K562 (cell line): ENCODE data around the gene DHX38. TPM values are rescaled to one million over a fixed set of nuclear protein-coding genes. Genes with fewer than 3 reads are reported as not detected.
A peak's percentile ranks its signal among the peaks of the same experiment; 100 is the strongest.

Source experiments
- ATAC-seq: fragments of 200-7000 bp; cut with Tn5 transposase; 3 replicates; pipeline ENCODE4 v1.9.1; 2020; ENCODE audit warnings: moderate library complexity
- BruUV-seq: library from RNA; stranded (reverse); fragments of 400-500 nt; replicated peaks from 2 replicates; lab custom pipeline; 2021; lab: Mats Ljungman, UMichigan
- CTCF ChIA-PET: fragments of 300-600 bp; formaldehyde crosslinking; extraction: SDS; loops from one replicate; lab custom pipeline; 2021; ENCODE audit warnings: low intra/inter-chr PET ratio; lab: Yijun Ruan, JAX
- POLR2A ChIA-PET: fragments of 300-600, 350-650 bp; sonication (Branson Sonifier 250); formaldehyde crosslinking; extraction: SDS; loops from one replicate; lab custom pipeline; 2021; ENCODE audit warnings: antibody characterized with exemption, inconsistent platforms; lab: Yijun Ruan, JAX
- DNase-seq, 4 experiments: peaks; one replicate each; pipeline versions ENCODE4 v3.0.0 to v3.0.0-alpha.2; 2011 to 2018; ENCODE audit warnings: low spot score in 3 of 4, mixed read lengths in 3 of 4; ENCODE audit errors: extremely low read depth in 1 of 4
- FAIRE-seq: peaks from 2 replicates; lab custom pipeline; 2011; peaks lifted over from hg19 to GRCh38; lab: Jason Lieb, UNC
- H2AFZ ChIP-seq: 2 replicates; pipeline ENCODE4 v1.6.0; 2011; ENCODE audit warnings: low read depth, low read length, control low read depth, inconsistent platforms
- H3K27ac ChIP-seq: fragments of 200-600 bp; 3 replicates; pipeline ENCODE4 v1.8.0; 2011; ENCODE audit warnings: low read depth, mild to moderate bottlenecking, control low read depth, inconsistent platforms, low read length, moderate library complexity, mixed read lengths; ENCODE audit errors: extremely low read depth
- H3K27me3 ChIP-seq, 2 experiments: fragments of 300-600 bp in 1 of 2; 2 replicates in 1 of 2; 3 replicates in 1 of 2; pipeline versions ENCODE4 v1.6.0 to v1.8.0; 2011; ENCODE audit warnings: inconsistent platforms in 2 of 2, low read length in 2 of 2, mild to moderate bottlenecking in 1 of 2, mixed read lengths in 1 of 2, moderate library complexity in 1 of 2; ENCODE audit not compliant: control insufficient read depth in 2 of 2, insufficient read depth in 2 of 2
- H3K36me3 ChIP-seq: fragments of 300-600 bp; 3 replicates; pipeline ENCODE4 v1.8.0; 2011; ENCODE audit warnings: mild to moderate bottlenecking, low read length, inconsistent platforms; ENCODE audit not compliant: control insufficient read depth, insufficient read depth
- H3K4me1 ChIP-seq, 2 experiments: fragments of 200-600 bp in 1 of 2; replicated peaks in 1 of 2; 2 replicates in 1 of 2; 3 replicates in 1 of 2; pipeline versions ENCODE4 v1.5.1 to v1.8.0; 2011; ENCODE audit warnings: inconsistent platforms in 2 of 2, low read length in 2 of 2, mild to moderate bottlenecking in 1 of 2, mixed read lengths in 1 of 2, moderate library complexity in 1 of 2; ENCODE audit not compliant: control insufficient read depth in 2 of 2, insufficient read depth in 2 of 2
- H3K4me2 ChIP-seq: 2 replicates; pipeline ENCODE4 v1.6.1; 2011; ENCODE audit warnings: low read length, control low read depth, inconsistent platforms, mixed read lengths; ENCODE audit not compliant: insufficient read depth
- H3K4me3 ChIP-seq: fragments of 200-600 bp; sonication (generic), shearing (Covaris generic); 2 replicates; pipeline ENCODE4 v1.5.1; 2016; ENCODE audit warnings: control low read depth, inconsistent platforms
- H3K79me2 ChIP-seq: fragments of 200-600 bp; 3 replicates; pipeline ENCODE4 v1.8.0; 2011; ENCODE audit warnings: low read length, inconsistent platforms; ENCODE audit not compliant: control insufficient read depth, insufficient read depth
- H3K9ac ChIP-seq, 2 experiments: 2 replicates each; pipeline versions ENCODE4 v1.6.0 to v1.6.1; 2011; ENCODE audit warnings: low read depth in 2 of 2, low read length in 2 of 2, control low read depth in 1 of 2, inconsistent platforms in 1 of 2, mild to moderate bottlenecking in 1 of 2, mixed read lengths in 1 of 2; ENCODE audit not compliant: insufficient read depth in 1 of 2
- H3K9me1 ChIP-seq: one replicate; pipeline ENCODE4 v1.6.0; 2011; ENCODE audit warnings: inconsistent platforms, mild to moderate bottlenecking, low read length, moderate library complexity; ENCODE audit not compliant: control insufficient read depth, insufficient read depth
- H3K9me3 ChIP-seq: replicated peaks from 2 replicates; pipeline ENCODE4 v1.5.1; 2011; ENCODE audit warnings: low read depth, low read length, inconsistent platforms; ENCODE audit not compliant: control insufficient read depth, insufficient read depth
- H4K20me1 ChIP-seq: replicated peaks from 2 replicates; pipeline ENCODE4 v1.6.1; 2011; ENCODE audit warnings: low read length, inconsistent platforms, mixed read lengths; ENCODE audit not compliant: control insufficient read depth, insufficient read depth
- CREB3 ChIP-seq: fragments of 450-650 bp; conservative IDR thresholded peaks from 2 replicates; pipeline ENCODE4 v1.6.1; 2016; ENCODE audit warnings: missing genetic modification characterization, low read depth, mild to moderate bottlenecking, missing compliant biosample characterization, moderate library complexity
- FOXM1 ChIP-seq, 2 experiments: fragments of 450-650 bp in 1 of 2; sonication (generic) in 1 of 2; formaldehyde crosslinking in 1 of 2; IDR thresholded peaks; 2 replicates each; pipeline versions ENCODE4 v1.6.1 to v1.9.0; 2017 to 2022; ENCODE audit warnings: low read depth in 2 of 2, mild to moderate bottlenecking in 2 of 2, missing genetic modification reagents in 1 of 2, moderate library complexity in 1 of 2
- RNF219 ChIP-seq: fragments of 250-450 bp; sonication (Bioruptor Pico); IDR thresholded peaks from 2 replicates; pipeline ENCODE4 v1.5.0; 2022; ENCODE audit warnings: mild to moderate bottlenecking
- SMC3 ChIP-seq: conservative IDR thresholded peaks from 2 replicates; pipeline ENCODE4 v1.6.1; 2011; ENCODE audit warnings: low read depth, low read length, improper control_type of control experiment; ENCODE audit not compliant: insufficient read depth
- TCFL5 ChIP-seq: fragments of 250-450 bp; sonication (Bioruptor Pico); conservative IDR thresholded peaks from 2 replicates; pipeline ENCODE4 v1.6.1; 2021; ENCODE audit warnings: mild to moderate bottlenecking, moderate library complexity, matching md5 sums
- TFE3 ChIP-seq: fragments of 450-650 bp; formaldehyde crosslinking; IDR thresholded peaks from 2 replicates; pipeline ENCODE4 v1.4.0; 2020; ENCODE audit warnings: mild to moderate bottlenecking, mixed read lengths
- ZNF12 ChIP-seq: sonication (generic); formaldehyde crosslinking; IDR thresholded peaks from 2 replicates; pipeline ENCODE4 v1.4.0; 2020; ENCODE audit warnings: mild to moderate bottlenecking, missing genetic modification reagents
- ZNF79 ChIP-seq: fragments of 250-450 bp; sonication (Bioruptor Pico); IDR thresholded peaks from 2 replicates; pipeline ENCODE4 v1.4.0; 2020; ENCODE audit warnings: low read depth, mild to moderate bottlenecking, moderate library complexity
- WGBS: fragments of 100-300 bp; shearing (Covaris generic); methylation state at CpG from one replicate; pipeline ENCODE4 v1.1.6; 2016; ENCODE audit warnings: low coverage, mixed read lengths; ENCODE audit not compliant: insufficient coverage; ENCODE audit errors: missing lambda C conversion rate; 5-methylcytosine and 5-hydroxymethylcytosine counted together
- in situ Hi-C: fragments of 300-500 bp; cut with MboI; formaldehyde crosslinking; loops from 4 replicates; pipeline ENCODE4 v1.15.0; 2018; ENCODE audit warnings: inconsistent platforms, mixed read lengths
- intact Hi-C: fragments of 100-400 bp; cut with micrococcal nuclease; formaldehyde crosslinking; loops from 2 replicates; pipeline ENCODE4 v1.14.2; 2022
- polyA plus RNA-seq, 8 experiments: library from polyadenylated mRNA; depleted of rRNA in 4 of 8; stranded (reverse) in 5 of 8; unstranded in 3 of 8; fragments of >200 nt; fragmentation: Nextera tagmentation in 2 of 8; fragmentation: Illumina TruSeq in 1 of 8; extraction: Ambion mirVana in 2 of 8; extraction: Trizol in 1 of 8; gene quantifications; 2 replicates each; pipeline versions ENCODE4 v1.2.1 to v1.2.3, GENCODE V29; 2011 to 2014; ENCODE audit warnings: inconsistent platforms in 1 of 8, missing spikeins in 1 of 8
- total RNA-seq, 7 experiments: library from RNA; depleted of rRNA in 6 of 7; stranded (reverse); fragments of >200 nt in 6 of 7; fragmentation: Illumina TruSeq in 2 of 7; extraction: Trizol in 2 of 7; gene quantifications; 2 replicates each; pipeline versions ENCODE4 v1.2.1 to v1.2.3, GENCODE V29; 2011 to 2021; ENCODE audit warnings: low replicate concordance in 1 of 7
- TF ChIP-seq, protein P1 (sequence below): fragments of 450-650 bp; formaldehyde crosslinking; IDR thresholded peaks from 2 replicates; pipeline ENCODE4 v1.4.0; 2020; ENCODE audit warnings: mild to moderate bottlenecking, moderate library complexity
- TF ChIP-seq, protein P2 (sequence below), 3 experiments: IDR thresholded peaks in 2 of 3; conservative IDR thresholded peaks in 1 of 3; 2 replicates each; pipeline ENCODE4 v1.5.1; 2011 to 2012; ENCODE audit warnings: low read length in 3 of 3, mild to moderate bottlenecking in 3 of 3, control low read depth in 2 of 3, improper control_type of control experiment in 1 of 3, inconsistent platforms in 1 of 3, low read depth in 1 of 3, mixed read lengths in 1 of 3, moderate library complexity in 1 of 3; ENCODE audit not compliant: insufficient read depth in 2 of 3

Gene DHX38
- total and polyA plus RNA-seq, 9 of the 15 experiments (the other 6 are each of a cell fraction or from before 2014, with no cell fraction given) = 2.8 to 76.8 (median 40.8) TPM

- H3K4me2 ChIP-seq = no peak overlapping the region; the same call in 1 of the 2 replicates
- H3K9ac ChIP-seq = peak overlapping the region in 1 of 2 experiments; percentile 19; a peak in 2 of 4 replicates
- BruUV-seq = no TSS peak
- peaks cover 7 to 10% of the 10 kb centered on the region in 2 experiments; a peak in 4 of 5 replicates for H3K27me3 ChIP-seq
- H4K20me1 ChIP-seq = no peaks in the 10 kb centered on the region
- in situ Hi-C loops (loop anchor here (5.0 kb wide), 1 partner anchor 36 kb away; no protein-coding TSS in a partner anchor), intact Hi-C loops (loop anchor here (1.0 to 10.0 kb wide), 2 partner anchors 33 to 88 kb away; no protein-coding TSS in a partner anchor)
- H2AFZ ChIP-seq = peak overlapping the region; percentile 72
- no peaks in the 10 kb centered on the region for H3K9me1 ChIP-seq
- FAIRE-seq (peak; percentile 95), ATAC-seq (peak; percentile 92), DNase-seq (peak; percentile 46 to 72 (median 54))
- CTCF ChIA-PET = interaction anchor here (0.6 to 2.0 kb wide), 2 partner anchors 33 to 317 kb away, joined by 3 to 22 read pairs; no protein-coding TSS in a partner anchor
- H3K27ac ChIP-seq = no peak overlapping the region
- no peaks in the 10 kb centered on the region for H3K79me2 ChIP-seq
- 0% methylated on average over 1 of the region's 1 CpG for WGBS
- H3K9me3 ChIP-seq = no peaks in the 10 kb centered on the region
- H3K36me3 ChIP-seq = no peaks in the 10 kb centered on the region
- POLR2A ChIA-PET = interaction anchor here (0.6 to 1.4 kb wide), 4 partner anchors 12 to 368 kb away, joined by 3 read pairs; partner anchors contain the start of genes DHX38 and TXNL4B
- H3K4me1 ChIP-seq = peaks cover 0 to 4% of the 10 kb centered on the region in 2 experiments; a peak in 2 of 5 replicates
- no peak overlapping the region for H3K4me3 ChIP-seq
- TF ChIP-seq, protein P1, sequence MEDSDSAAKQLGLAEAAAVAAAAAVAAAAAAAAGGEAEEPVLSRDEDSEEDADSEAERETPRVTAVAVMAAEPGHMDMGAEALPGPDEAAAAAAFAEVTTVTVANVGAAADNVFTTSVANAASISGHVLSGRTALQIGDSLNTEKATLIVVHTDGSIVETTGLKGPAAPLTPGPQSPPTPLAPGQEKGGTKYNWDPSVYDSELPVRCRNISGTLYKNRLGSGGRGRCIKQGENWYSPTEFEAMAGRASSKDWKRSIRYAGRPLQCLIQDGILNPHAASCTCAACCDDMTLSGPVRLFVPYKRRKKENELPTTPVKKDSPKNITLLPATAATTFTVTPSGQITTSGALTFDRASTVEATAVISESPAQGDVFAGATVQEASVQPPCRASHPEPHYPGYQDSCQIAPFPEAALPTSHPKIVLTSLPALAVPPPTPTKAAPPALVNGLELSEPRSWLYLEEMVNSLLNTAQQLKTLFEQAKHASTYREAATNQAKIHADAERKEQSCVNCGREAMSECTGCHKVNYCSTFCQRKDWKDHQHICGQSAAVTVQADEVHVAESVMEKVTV (CRISPR knock-in tag) = peak; percentile 63
- no peak for TF ChIP-seq ZNF79 (CRISPR knock-in tag)
- TF ChIP-seq FOXM1 (IDR thresholded peaks at IDR 0.05; ENCODE audit: low read depth) = no peak
- no peak for TF ChIP-seq FOXM1 (CRISPR knock-in tag; IDR thresholded peaks at IDR 0.05; ENCODE audit: low read depth)
- no peak for TF ChIP-seq TFE3 (CRISPR knock-in tag)
- TF ChIP-seq RNF219 (CRISPR knock-in tag) = no peak
- TF ChIP-seq, protein P2, sequence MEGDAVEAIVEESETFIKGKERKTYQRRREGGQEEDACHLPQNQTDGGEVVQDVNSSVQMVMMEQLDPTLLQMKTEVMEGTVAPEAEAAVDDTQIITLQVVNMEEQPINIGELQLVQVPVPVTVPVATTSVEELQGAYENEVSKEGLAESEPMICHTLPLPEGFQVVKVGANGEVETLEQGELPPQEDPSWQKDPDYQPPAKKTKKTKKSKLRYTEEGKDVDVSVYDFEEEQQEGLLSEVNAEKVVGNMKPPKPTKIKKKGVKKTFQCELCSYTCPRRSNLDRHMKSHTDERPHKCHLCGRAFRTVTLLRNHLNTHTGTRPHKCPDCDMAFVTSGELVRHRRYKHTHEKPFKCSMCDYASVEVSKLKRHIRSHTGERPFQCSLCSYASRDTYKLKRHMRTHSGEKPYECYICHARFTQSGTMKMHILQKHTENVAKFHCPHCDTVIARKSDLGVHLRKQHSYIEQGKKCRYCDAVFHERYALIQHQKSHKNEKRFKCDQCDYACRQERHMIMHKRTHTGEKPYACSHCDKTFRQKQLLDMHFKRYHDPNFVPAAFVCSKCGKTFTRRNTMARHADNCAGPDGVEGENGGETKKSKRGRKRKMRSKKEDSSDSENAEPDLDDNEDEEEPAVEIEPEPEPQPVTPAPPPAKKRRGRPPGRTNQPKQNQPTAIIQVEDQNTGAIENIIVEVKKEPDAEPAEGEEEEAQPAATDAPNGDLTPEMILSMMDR (IDR thresholded peaks at IDR 0.05 in 2 of 3, conservative IDR thresholded peaks at IDR 0.05 in 1 of 3; ENCODE audit: insufficient read depth in 2 of 3, low read depth in 1 of 3, low read length in 3 of 3) = peak; percentile 59 to 84 (median 67)
- no peak for TF ChIP-seq TCFL5 (CRISPR knock-in tag)
- TF ChIP-seq CREB3 = no peak
- peak; percentile 40; the same call in 1 of the 2 replicates for TF ChIP-seq SMC3
- TF ChIP-seq ZNF12 = no peak
Measured at GRCh38 chr16:72066747-72067146, 26.9 kb upstream of the DHX38 start.
